AG08396 (cell line): Measurements from ENCODE around the gene ZNF319.

Source experiments
- DNase-seq: peaks from one replicate; pipeline ENCODE4 v3.0.0; 2012; ENCODE audit warnings: low spot score, mixed read lengths

Gene ZNF319

GRCh38 chr16:57977418-57978069, 22.9 kb downstream of the ZNF319 start:
- no peak for DNase-seq

- no peak for DNase-seq
Observed at GRCh38 chr16:57976331-57976796, 24.1 kb downstream of the ZNF319 start.

- no peak for DNase-seq
Observed at GRCh38 chr16:57972306-57972705, 28.2 kb downstream of the ZNF319 start.

GRCh38 chr16:57971848-57972247, 28.6 kb downstream of the ZNF319 start:
- no peak for DNase-seq

- no peak for DNase-seq
Observed at GRCh38 chr16:57970970-57971369, 29.5 kb downstream of the ZNF319 start, which contains the start of gene CNGB1. TSS of gene CNGB1 (minus strand) at chr16:57971128. CDS start at chr16:57967286, 3,842 bp downstream.

- DNase-seq: no peak
Observed at GRCh38 chr16:57970319-57970718, 30.2 kb downstream of the ZNF319 start.

GRCh38 chr16:57969451-57970123, 30.9 kb downstream of the ZNF319 start:
- DNase-seq: no peak

GRCh38 chr16:57967916-57968315, 32.6 kb downstream of the ZNF319 start:
- DNase-seq: no peak

GRCh38 chr16:57966986-57967385, 33.5 kb downstream of the ZNF319 start:
- DNase-seq: no peak

GRCh38 chr16:57966204-57966771, 34.2 kb downstream of the ZNF319 start:
- DNase-seq: no peak

- no peak for DNase-seq
Observed at GRCh38 chr16:57964157-57964700, 36.2 kb downstream of the ZNF319 start.

GRCh38 chr16:57962756-57963155, 37.7 kb downstream of the ZNF319 start:
- DNase-seq: no peak

- DNase-seq: no peak
Observed at GRCh38 chr16:57962046-57962445, 38.4 kb downstream of the ZNF319 start.

GRCh38 chr16:57961538-57961937, 38.9 kb downstream of the ZNF319 start:
- no peak for DNase-seq

GRCh38 chr16:57960826-57961472, 39.5 kb downstream of the ZNF319 start:
- no peak for DNase-seq

GRCh38 chr16:57960310-57960709, 40.2 kb downstream of the ZNF319 start:
- no peak for DNase-seq

GRCh38 chr16:57959804-57960203, 40.7 kb downstream of the ZNF319 start:
- no peak for DNase-seq

- DNase-seq: no peak
Observed at GRCh38 chr16:57959121-57959520, 41.4 kb downstream of the ZNF319 start.

- DNase-seq: no peak
Observed at GRCh38 chr16:57958544-57958943, 41.9 kb downstream of the ZNF319 start.

GRCh38 chr16:57957673-57958392, 42.6 kb downstream of the ZNF319 start:
- no peak for DNase-seq

GRCh38 chr16:57956924-57957672, 43.4 kb downstream of the ZNF319 start:
- DNase-seq: no peak
